ENCODE data around the gene NOL9.

DNA sequence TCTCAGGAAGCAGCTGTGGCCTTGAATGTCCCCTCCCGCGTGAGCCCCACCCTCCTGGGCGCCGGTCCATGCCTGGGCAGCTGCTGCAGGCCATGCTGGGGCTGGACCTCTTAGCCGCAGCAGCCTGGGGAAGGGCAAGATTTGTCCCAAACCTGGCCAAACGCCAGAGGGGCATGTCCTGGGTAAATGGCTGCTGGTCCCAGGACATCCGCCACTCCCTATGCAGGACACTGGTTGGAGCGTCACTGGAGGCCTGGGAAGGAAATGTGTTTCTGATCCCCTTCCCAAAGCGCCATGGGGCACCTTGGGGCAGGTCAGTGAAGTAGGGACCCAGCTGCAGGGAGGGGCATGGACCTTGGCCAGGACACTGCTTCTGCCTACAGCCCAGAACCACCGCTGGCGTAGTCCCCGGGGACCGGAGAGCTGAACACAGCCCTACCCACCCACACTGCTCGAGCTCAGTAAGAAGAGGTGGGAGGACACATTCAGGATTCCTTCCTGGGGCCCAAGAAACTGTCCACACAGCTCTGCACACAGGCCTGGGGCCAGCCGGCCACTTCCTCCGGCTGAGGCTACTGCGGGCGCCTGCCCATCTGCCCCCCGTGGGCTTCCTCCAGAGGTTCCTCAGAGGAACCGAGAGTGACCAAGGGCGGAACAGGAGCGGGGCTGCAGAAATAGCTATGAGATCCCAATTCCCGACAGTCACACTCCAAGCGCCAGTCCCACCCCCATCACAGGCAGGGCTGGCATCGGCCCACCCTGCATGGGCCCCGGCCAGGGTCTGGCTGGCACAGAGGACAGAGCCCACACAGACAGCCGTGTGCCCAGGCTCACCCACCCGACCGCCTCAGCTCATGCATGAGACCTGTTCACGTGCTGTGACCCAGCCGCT is 52.1 kb downstream of the NOL9 start:
- TF ChIP-seq FOXJ3 (CRISPR knock-in tag; IDR thresholded peaks at IDR 0.05) (peak; percentile 51; the same call in 1 of the 2 replicates), TAF1 (IDR thresholded peaks at IDR 0.05; ENCODE audit: borderline replicate concordance, low read depth, low read length) (no peak)
- TF ChIP-seq, protein P1, sequence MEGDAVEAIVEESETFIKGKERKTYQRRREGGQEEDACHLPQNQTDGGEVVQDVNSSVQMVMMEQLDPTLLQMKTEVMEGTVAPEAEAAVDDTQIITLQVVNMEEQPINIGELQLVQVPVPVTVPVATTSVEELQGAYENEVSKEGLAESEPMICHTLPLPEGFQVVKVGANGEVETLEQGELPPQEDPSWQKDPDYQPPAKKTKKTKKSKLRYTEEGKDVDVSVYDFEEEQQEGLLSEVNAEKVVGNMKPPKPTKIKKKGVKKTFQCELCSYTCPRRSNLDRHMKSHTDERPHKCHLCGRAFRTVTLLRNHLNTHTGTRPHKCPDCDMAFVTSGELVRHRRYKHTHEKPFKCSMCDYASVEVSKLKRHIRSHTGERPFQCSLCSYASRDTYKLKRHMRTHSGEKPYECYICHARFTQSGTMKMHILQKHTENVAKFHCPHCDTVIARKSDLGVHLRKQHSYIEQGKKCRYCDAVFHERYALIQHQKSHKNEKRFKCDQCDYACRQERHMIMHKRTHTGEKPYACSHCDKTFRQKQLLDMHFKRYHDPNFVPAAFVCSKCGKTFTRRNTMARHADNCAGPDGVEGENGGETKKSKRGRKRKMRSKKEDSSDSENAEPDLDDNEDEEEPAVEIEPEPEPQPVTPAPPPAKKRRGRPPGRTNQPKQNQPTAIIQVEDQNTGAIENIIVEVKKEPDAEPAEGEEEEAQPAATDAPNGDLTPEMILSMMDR (IDR thresholded peaks at IDR 0.05): no peak
